Heart left ventricle (tissue), 16 donors: ENCODE results near the gene IQGAP2. TPM values are rescaled to one million over a fixed set of nuclear protein-coding genes. Genes with fewer than 3 reads are reported as not detected.

Experiments
- ATAC-seq, 4 donors: fragments of 200-7000 bp; cut with Tn5 transposase; one replicate each; pipeline ENCODE4 v1.9.1; 2020 to 2022; ENCODE audit warnings: moderate library complexity in 4 of 4, mild to moderate bottlenecking in 3 of 4, moderate number of reproducible peaks in 1 of 4
- DNase-seq, 5 donors: peaks; one replicate each; pipeline ENCODE4 v3.0.0-alpha.2; 2020
- H3K27ac ChIP-seq, 12 donors: fragments of 200-600 bp; sonication (generic) in 4 of 12; one replicate each; pipeline versions ENCODE4 v1.5.0 to v1.8.0; 2016 to 2022; ENCODE audit warnings: mild to moderate bottlenecking in 2 of 12
- H3K27me3 ChIP-seq, 9 donors: fragments of 200-600 bp; sonication (generic) in 2 of 9; one replicate each; pipeline versions ENCODE4 v1.5.1 to v1.8.0; 2016 to 2022; ENCODE audit warnings: mild to moderate bottlenecking in 3 of 9
- H3K36me3 ChIP-seq, 9 donors: fragments of 200-600 bp; sonication (generic) in 2 of 9; one replicate each; pipeline versions ENCODE4 v1.5.0 to v1.8.0; 2018 to 2022; ENCODE audit warnings: mild to moderate bottlenecking in 2 of 9
- H3K4me1 ChIP-seq, 12 donors: fragments of 200-600 bp; sonication (generic) in 4 of 12; one replicate each; pipeline versions ENCODE4 v1.5.0 to v1.8.0; 2016 to 2022; ENCODE audit warnings: mild to moderate bottlenecking in 3 of 12
- H3K4me3 ChIP-seq, 12 donors: fragments of 200-600 bp; sonication (generic) in 4 of 12; one replicate each; pipeline versions ENCODE4 v1.5.0 to v1.8.0; 2017 to 2022; ENCODE audit warnings: mild to moderate bottlenecking in 9 of 12, moderate library complexity in 4 of 12
- H3K9me3 ChIP-seq, 12 donors: fragments of 200-600 bp; sonication (generic) in 4 of 12; one replicate each; pipeline versions ENCODE4 v1.5.0 to v1.8.0; 2016 to 2022; ENCODE audit warnings: mild to moderate bottlenecking in 1 of 12
- POLR2A ChIP-seq, 2 donors: fragments of 450-650 bp; IDR thresholded peaks; one replicate each; pipeline ENCODE4 v1.6.1; 2017; ENCODE audit warnings: antibody characterized with exemption in 2 of 2, mild to moderate bottlenecking in 2 of 2, moderate library complexity in 2 of 2
- WGBS, 4 donors: extraction: QIAGEN DNeasy Blood & Tissue Kit in 2 of 4; methylation state at CpG; one replicate each; pipeline versions ENCODE4 v1.1.5 to v1.1.7; 2013 to 2018; 5-methylcytosine and 5-hydroxymethylcytosine counted together
- intact Hi-C, 10 donors: fragments of 100-400 bp; cut with DNase I; formaldehyde crosslinking; loops; one replicate each; pipeline versions ENCODE4 v1.11.1 to v1.14.2; 2022
- polyA plus RNA-seq, 2 donors: library from polyadenylated mRNA; stranded (reverse); fragments of 200-250 nt; gene quantifications; one replicate each; pipeline ENCODE4 v1.2.3, GENCODE V29; 2013
- total RNA-seq, 9 donors: library from RNA; depleted of rRNA in 2 of 9; stranded (reverse); fragments of >200 nt in 2 of 9; fragmentation: NEBNext Ultra II Directional in 3 of 9; extraction: Animal tissue kit (Norgen Biotek cat#: 25700) in 3 of 9; gene quantifications; one replicate each; pipeline versions ENCODE4 v1.1.0 to v1.2.4, GENCODE V29; 2016 to 2023
- TF ChIP-seq, protein P1 (sequence below), 12 donors: fragments of 200-600 bp; sonication (generic) in 4 of 12; IDR thresholded peaks; one replicate each; pipeline versions ENCODE4 v1.5.0 to v1.8.0; 2018 to 2022; ENCODE audit warnings: antibody characterized with exemption in 12 of 12, mild to moderate bottlenecking in 5 of 12
- donor health status: ischemic (EF 13 %, LVEDD 7.1; RV severe dilation, severe dysfunction).
- donor health status: healthy with polysubstance abuse.
- donor health status: DM: no; HTN: yes; CAD: no.
- donor health status: DM: no; HTN: no; CAD: no.
- donor health status: ischemic (EF 25% LVEDD 6.9; RV normal size, moderate dysfunction).
- donor health status: ischemic (EF 25% LVEDD 5.7; RV mildly dilated, moderate dysfunction).
- donor health status: healthy.
- donor health status: DM: yes; HTN: yes; CAD: no.
- donor health status: ischemic (EF 35%, LVEDD 5.7; RV mildly dilated, moderate dysfunction).
- donor health status: nonischemic (EF 11% LVEDD 7.7; RV severe dilation, severe dysfunction).
- donor health status: DM: yes; HTN: yes; CAD: no.
- donor health status: PGD.
- donor health status: ischemic (EF 29% LVEDD 5.4; RV normal size, mild dysfunction).
- donor health status: nonischemic (EF 23%, LVEDD 6.1; RV moderate dilation, normal function).

The IQGAP2 gene
- total and polyA plus RNA-seq, 11 donors = 1.7 to 35.4 (median 6.1) TPM

DNA sequence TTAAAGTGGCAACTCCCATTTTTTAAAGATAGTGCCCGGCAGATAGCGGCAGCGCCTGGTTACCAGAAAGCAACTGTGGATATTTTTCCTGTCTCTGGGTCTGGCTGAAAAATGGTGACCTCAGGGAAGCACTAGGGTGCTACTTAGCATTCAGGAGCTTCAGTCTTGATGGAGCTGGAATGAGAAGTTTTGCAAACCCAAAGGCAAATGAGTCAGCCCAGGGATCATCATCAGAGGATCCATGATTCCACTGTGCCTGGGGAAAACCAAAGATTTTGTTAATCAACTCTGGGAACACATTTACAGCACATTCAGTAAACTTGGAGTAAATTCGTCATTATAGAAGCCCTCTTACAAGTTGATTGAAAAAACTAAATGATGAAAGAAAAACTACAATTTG, 339.5 kb downstream of the IQGAP2 start:
- DNase-seq (no peak), ATAC-seq (no peak)
- intact Hi-C loops = no loop called here
- no peak for TF ChIP-seq POLR2A (IDR thresholded peaks at IDR 0.05)
- TF ChIP-seq, protein P1, sequence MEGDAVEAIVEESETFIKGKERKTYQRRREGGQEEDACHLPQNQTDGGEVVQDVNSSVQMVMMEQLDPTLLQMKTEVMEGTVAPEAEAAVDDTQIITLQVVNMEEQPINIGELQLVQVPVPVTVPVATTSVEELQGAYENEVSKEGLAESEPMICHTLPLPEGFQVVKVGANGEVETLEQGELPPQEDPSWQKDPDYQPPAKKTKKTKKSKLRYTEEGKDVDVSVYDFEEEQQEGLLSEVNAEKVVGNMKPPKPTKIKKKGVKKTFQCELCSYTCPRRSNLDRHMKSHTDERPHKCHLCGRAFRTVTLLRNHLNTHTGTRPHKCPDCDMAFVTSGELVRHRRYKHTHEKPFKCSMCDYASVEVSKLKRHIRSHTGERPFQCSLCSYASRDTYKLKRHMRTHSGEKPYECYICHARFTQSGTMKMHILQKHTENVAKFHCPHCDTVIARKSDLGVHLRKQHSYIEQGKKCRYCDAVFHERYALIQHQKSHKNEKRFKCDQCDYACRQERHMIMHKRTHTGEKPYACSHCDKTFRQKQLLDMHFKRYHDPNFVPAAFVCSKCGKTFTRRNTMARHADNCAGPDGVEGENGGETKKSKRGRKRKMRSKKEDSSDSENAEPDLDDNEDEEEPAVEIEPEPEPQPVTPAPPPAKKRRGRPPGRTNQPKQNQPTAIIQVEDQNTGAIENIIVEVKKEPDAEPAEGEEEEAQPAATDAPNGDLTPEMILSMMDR (IDR thresholded peaks at IDR 0.05) = no peak
- Histone ChIP-seq H3K4me1 (peaks cover 0 to 23% (median 2%) of the 10 kb centered on the region in 12 donors), H3K36me3 (no peaks in the 10 kb centered on the region), H3K4me3 (no peak overlapping the region), H3K9me3 (no peaks in the 10 kb centered on the region), H3K27me3 (no peaks in the 10 kb centered on the region), H3K27ac (no peak overlapping the region)
- WGBS, 4 donors = 73 to 81% (median 79%) methylated on average over 4 of the region's 4 CpGs

DNA sequence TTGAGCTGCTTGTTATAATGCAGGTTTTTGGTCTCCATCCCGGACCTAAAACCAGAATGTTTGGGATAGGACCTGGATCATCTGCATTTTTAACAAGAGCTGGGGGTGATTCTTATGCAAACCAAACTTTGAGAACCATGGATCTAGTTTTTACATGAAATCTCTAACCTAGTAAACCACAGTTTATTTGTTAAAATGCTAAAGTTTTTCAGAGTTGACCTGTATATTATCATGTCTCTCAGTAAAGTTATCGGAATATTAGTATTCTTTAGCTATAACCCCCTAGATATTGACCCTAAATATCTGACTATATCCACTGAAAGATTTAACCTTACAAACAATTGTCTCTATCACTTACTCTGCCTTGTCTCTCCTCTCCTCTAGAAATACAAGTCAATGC, 341.5 kb downstream of the IQGAP2 start:
- intact Hi-C loops = no loop called here
- H3K4me1 ChIP-seq = peaks cover 0 to 2% (median 0%) of the 10 kb centered on the region in 12 donors
- DNase-seq = no peak
- H3K4me3 ChIP-seq = no peak overlapping the region
- ATAC-seq = no peak
- 80 to 84% (median 82%) methylated on average over 2 of the region's 2 CpGs for WGBS, 4 donors
- TF ChIP-seq, protein P1 (IDR thresholded peaks at IDR 0.05) = no peak
- no peak for TF ChIP-seq POLR2A (IDR thresholded peaks at IDR 0.05)
- H3K9me3 ChIP-seq = no peaks in the 10 kb centered on the region
- no peak overlapping the region for H3K27ac ChIP-seq
- no peaks in the 10 kb centered on the region for H3K27me3 ChIP-seq
- no peaks in the 10 kb centered on the region for H3K36me3 ChIP-seq

DNA sequence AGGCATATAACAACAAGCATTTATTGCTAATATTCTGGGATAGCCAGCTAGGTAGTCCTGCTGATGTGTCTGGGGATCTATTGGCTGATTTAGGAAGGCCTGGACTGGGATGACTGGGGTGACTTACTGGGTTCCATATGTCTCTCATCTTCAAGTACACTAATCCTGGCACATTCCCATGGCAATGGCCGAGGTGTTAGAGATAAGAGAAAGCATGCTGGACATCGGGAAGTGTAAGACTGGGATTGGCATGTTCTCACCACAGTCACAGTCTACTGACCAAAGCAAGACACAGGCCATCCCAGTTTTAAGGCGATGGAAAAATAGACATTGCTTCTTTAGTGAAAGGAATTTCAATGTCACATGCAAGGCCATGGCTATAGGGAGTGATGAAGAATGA, 342.6 kb downstream of the IQGAP2 start:
- intact Hi-C loops = no loop called here
- Histone ChIP-seq H3K4me1 (no peaks in the 10 kb centered on the region), H3K9me3 (no peaks in the 10 kb centered on the region), H3K4me3 (no peak overlapping the region), H3K27me3 (no peaks in the 10 kb centered on the region), H3K27ac (no peak overlapping the region), H3K36me3 (no peaks in the 10 kb centered on the region)
- no peak for ATAC-seq
- TF ChIP-seq POLR2A (IDR thresholded peaks at IDR 0.05) = no peak
- TF ChIP-seq, protein P1 (IDR thresholded peaks at IDR 0.05) = no peak
- DNase-seq = no peak
- 37 to 54% (median 51%) methylated on average over 3 of the region's 3 CpGs for WGBS, 4 donors

DNA sequence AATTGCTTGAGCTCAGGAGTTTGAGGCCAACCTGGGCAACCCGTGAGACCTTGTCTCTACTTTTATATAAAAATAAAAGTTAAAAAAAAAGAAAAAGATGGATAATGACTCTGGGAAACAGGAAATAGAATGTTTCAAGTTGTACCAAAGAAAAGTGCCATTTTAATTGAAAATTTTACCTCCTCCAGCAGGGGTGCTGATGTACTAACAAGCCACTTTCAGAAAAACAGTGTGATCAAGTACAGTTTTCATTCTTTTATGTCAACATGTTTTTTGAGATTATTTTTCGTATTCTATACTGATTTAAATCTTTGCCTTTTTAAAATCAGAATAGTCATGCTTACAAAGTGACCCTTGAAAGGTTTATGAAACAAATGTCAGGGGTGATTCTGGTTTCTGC, 343.6 kb downstream of the IQGAP2 start:
- Histone ChIP-seq H3K36me3 (no peaks in the 10 kb centered on the region), H3K27ac (no peak overlapping the region)

More for the DNA sequence above, 343.6 kb downstream of the IQGAP2 start:
- intact Hi-C loops = no loop called here
- no peaks in the 10 kb centered on the region for H3K9me3 ChIP-seq
- H3K4me1 ChIP-seq = no peaks in the 10 kb centered on the region
- no peaks in the 10 kb centered on the region for H3K27me3 ChIP-seq
- no peak for ATAC-seq
- TF ChIP-seq, protein P1 (IDR thresholded peaks at IDR 0.05) = no peak
- TF ChIP-seq POLR2A (IDR thresholded peaks at IDR 0.05) = no peak
- no peak for DNase-seq
- WGBS, 4 donors = 86 to 93% (median 90%) methylated on average over 2 of the region's 2 CpGs
- no peak overlapping the region for H3K4me3 ChIP-seq
